CD14-positive monocyte (primary cell): ENCODE results near the gene PIKFYVE. TPM values are rescaled to one million over a fixed set of nuclear protein-coding genes. Genes with fewer than 3 reads are reported as not detected.

Experiments
- DNase-seq, 3 donors: peaks; one replicate each; pipeline ENCODE4 v3.0.0-alpha.2; 2011 to 2022
- H2AFZ ChIP-seq: 2 replicates; pipeline ENCODE4 v1.6.0; 2012; ENCODE audit warnings: mild to moderate bottlenecking, low read depth, low read length, inconsistent platforms; ENCODE audit not compliant: insufficient read depth, poor library complexity, severe bottlenecking
- H3K27ac ChIP-seq, 2 donors: 1 replicate in 1 of 2; 2 replicates in 1 of 2; pipeline ENCODE4 v1.5.1; 2012 to 2013; ENCODE audit warnings: low read length in 2 of 2, control low read depth in 1 of 2, inconsistent platforms in 1 of 2, low read depth in 1 of 2, mild to moderate bottlenecking in 1 of 2
- H3K27me3 ChIP-seq, 2 donors: one replicate each; pipeline versions ENCODE4 v1.6.0 to v1.6.1; 2011 to 2013; ENCODE audit warnings: low read length in 2 of 2; ENCODE audit not compliant: control insufficient read depth in 2 of 2, insufficient read depth in 2 of 2
- H3K36me3 ChIP-seq, 2 donors: replicated peaks in 1 of 2; 1 replicate in 1 of 2; 2 replicates in 1 of 2; pipeline versions ENCODE4 v1.5.1 to v1.6.1; 2012 to 2013; ENCODE audit warnings: low read length in 2 of 2, control low read depth in 1 of 2, inconsistent platforms in 1 of 2, mild to moderate bottlenecking in 1 of 2; ENCODE audit not compliant: insufficient read depth in 2 of 2, control insufficient read depth in 1 of 2
- H3K4me1 ChIP-seq, 2 donors: 1 replicate in 1 of 2; 2 replicates in 1 of 2; pipeline versions ENCODE4 v1.5.1 to v1.6.1; 2012 to 2013; ENCODE audit warnings: low read length in 2 of 2, control low read depth in 1 of 2, inconsistent platforms in 1 of 2, mild to moderate bottlenecking in 1 of 2, moderate library complexity in 1 of 2; ENCODE audit not compliant: insufficient read depth in 2 of 2, control insufficient read depth in 1 of 2
- H3K4me2 ChIP-seq: replicated peaks from 2 replicates; pipeline ENCODE3; 2012; ENCODE audit warnings: low read length, moderate library complexity, mild to moderate bottlenecking; ENCODE audit not compliant: poor library complexity, severe bottlenecking; ENCODE audit errors: extremely low read depth
- H3K4me3 ChIP-seq, 3 experiments: fragments of 200-600 bp in 1 of 3; sonication (generic) in 1 of 3; replicated peaks in 1 of 3; 1 replicate in 2 of 3; 2 replicates in 1 of 3; pipeline ENCODE4 v1.5.1; 2011 to 2013; ENCODE audit warnings: low read length in 3 of 3, mild to moderate bottlenecking in 3 of 3, control low read depth in 2 of 3, low read depth in 2 of 3, inconsistent platforms in 1 of 3, moderate library complexity in 1 of 3
- H3K79me2 ChIP-seq: 2 replicates; pipeline ENCODE4 v1.6.0; 2012; ENCODE audit warnings: mild to moderate bottlenecking, control low read depth, inconsistent platforms, low read length, moderate library complexity; ENCODE audit not compliant: insufficient read depth
- H3K9ac ChIP-seq: 2 replicates; pipeline ENCODE4 v1.6.0; 2017; ENCODE audit warnings: low read length, mild to moderate bottlenecking; ENCODE audit not compliant: insufficient read depth, poor library complexity, severe bottlenecking
- H3K9me3 ChIP-seq, 2 donors: replicated peaks in 1 of 2; 1 replicate in 1 of 2; 2 replicates in 1 of 2; pipeline versions ENCODE4 v1.5.1 to v1.6.1; 2012 to 2013; ENCODE audit warnings: low read length in 2 of 2, control low read depth in 1 of 2; ENCODE audit not compliant: control insufficient read depth in 1 of 2, insufficient read depth in 1 of 2
- H4K20me1 ChIP-seq: 2 replicates; pipeline ENCODE4 v1.6.0; 2012; ENCODE audit warnings: mild to moderate bottlenecking, low read length, control low read depth, moderate library complexity; ENCODE audit not compliant: insufficient read depth
- H3K27ac Mint-ChIP-seq, 7 donors: one replicate each; pipeline ENCODE4 v1.8.0; 2020; ENCODE audit warnings: mild to moderate bottlenecking in 7 of 7, mixed read lengths in 7 of 7, moderate library complexity in 6 of 7, inconsistent platforms in 2 of 7
- H3K27me3 Mint-ChIP-seq, 3 donors: one replicate each; pipeline ENCODE4 v1.8.0; 2021 to 2022; ENCODE audit warnings: low read depth in 3 of 3, mild to moderate bottlenecking in 3 of 3, mixed read lengths in 3 of 3, moderate library complexity in 3 of 3, inconsistent platforms in 1 of 3
- H3K36me3 Mint-ChIP-seq, 2 donors: one replicate each; pipeline ENCODE4 v1.8.0; 2020; ENCODE audit warnings: mixed read lengths in 2 of 2, inconsistent platforms in 1 of 2, mild to moderate bottlenecking in 1 of 2
- H3K4me1 Mint-ChIP-seq: one replicate; pipeline ENCODE4 v1.8.0; 2020; ENCODE audit warnings: mild to moderate bottlenecking, mixed read lengths
- H3K4me3 Mint-ChIP-seq, 2 donors: one replicate each; pipeline ENCODE4 v1.8.0; 2020; ENCODE audit warnings: mild to moderate bottlenecking in 2 of 2, mixed read lengths in 2 of 2, moderate library complexity in 1 of 2
- H3K9me3 Mint-ChIP-seq, 7 donors: one replicate each; pipeline ENCODE4 v1.8.0; 2020 to 2022; ENCODE audit warnings: mixed read lengths in 7 of 7, mild to moderate bottlenecking in 6 of 7, moderate library complexity in 6 of 7, inconsistent platforms in 2 of 7
- WGBS: methylation state at CpG from one replicate; pipeline ENCODE4 v1.1.5; 2013; ENCODE audit warnings: missing lambda C conversion rate; ENCODE audit not compliant: insufficient coverage; 5-methylcytosine and 5-hydroxymethylcytosine counted together
- intact Hi-C, 2 donors: fragments of 100-400 bp; cut with micrococcal nuclease; formaldehyde crosslinking; loops; one replicate each; pipeline versions ENCODE4 v1.15.0 to v1.15.1; 2023
- polyA plus RNA-seq, 3 donors: library from polyadenylated mRNA; depleted of rRNA in 1 of 3; unstranded in 2 of 3; stranded (reverse) in 1 of 3; fragments of 300-500 nt in 2 of 3; fragments of >200 nt in 1 of 3; fragmentation: Illumina TruSeq in 2 of 3; gene quantifications; 1 replicate in 2 of 3; 2 replicates in 1 of 3; pipeline ENCODE4 v1.2.3, GENCODE V29; 2012 to 2021
- TF ChIP-seq, protein P1 (sequence below): fragments of 200-600 bp; IDR thresholded peaks from one replicate; pipeline ENCODE4 v1.8.0; 2022; ENCODE audit warnings: antibody characterized with exemption, mild to moderate bottlenecking

PIKFYVE gene
- polyA plus RNA-seq, 3 donors, result 3.5 to 17.6 (median 6.2) TPM

DNA sequence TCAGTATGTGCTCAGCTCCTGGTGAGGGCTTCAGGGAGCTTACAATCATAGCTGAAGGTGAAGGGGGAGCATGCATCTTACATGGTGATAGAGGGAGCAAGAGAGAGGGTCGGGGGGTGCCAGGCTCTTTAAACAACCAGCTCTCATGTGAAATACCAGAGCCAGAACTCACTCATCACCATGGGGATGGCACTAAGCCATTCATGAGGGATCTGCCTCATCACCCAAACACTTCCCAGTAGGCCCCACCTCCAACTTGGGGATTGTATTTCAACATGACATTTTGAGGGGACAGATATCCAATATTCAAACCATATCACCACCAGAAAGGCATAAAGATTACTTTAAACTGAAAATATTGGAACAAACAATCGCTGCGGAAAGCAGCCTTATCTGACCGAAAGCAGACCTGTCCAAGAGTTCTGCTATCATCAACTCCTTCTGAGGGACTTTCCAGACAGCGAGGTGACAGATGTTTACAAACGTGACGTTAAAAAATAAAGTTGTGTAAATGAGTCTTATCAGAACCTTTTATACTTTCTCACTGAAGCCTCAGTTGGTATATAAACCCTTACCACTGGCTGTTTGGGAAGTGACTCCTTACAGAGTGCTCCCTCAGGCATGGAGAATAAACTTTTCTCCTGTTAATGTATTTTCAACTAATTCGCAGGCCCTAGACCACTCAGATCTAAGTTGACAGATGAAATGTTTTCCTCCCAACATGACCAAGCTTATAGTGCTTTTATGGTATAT is 105.0 kb downstream of the PIKFYVE start:
- Mint-ChIP-seq H3K4me1 (peaks cover 8% of the 10 kb centered on the region), H3K27me3 (peaks cover 0 to 2% (median 0%) of the 10 kb centered on the region in 3 donors), H3K27ac (no peak overlapping the region), H3K9me3 (no peaks in the 10 kb centered on the region), H3K4me3 (no peak overlapping the region), H3K36me3 (no peaks in the 10 kb centered on the region)
- H3K4me3 ChIP-seq, result no peak overlapping the region
- TF ChIP-seq, protein P1, sequence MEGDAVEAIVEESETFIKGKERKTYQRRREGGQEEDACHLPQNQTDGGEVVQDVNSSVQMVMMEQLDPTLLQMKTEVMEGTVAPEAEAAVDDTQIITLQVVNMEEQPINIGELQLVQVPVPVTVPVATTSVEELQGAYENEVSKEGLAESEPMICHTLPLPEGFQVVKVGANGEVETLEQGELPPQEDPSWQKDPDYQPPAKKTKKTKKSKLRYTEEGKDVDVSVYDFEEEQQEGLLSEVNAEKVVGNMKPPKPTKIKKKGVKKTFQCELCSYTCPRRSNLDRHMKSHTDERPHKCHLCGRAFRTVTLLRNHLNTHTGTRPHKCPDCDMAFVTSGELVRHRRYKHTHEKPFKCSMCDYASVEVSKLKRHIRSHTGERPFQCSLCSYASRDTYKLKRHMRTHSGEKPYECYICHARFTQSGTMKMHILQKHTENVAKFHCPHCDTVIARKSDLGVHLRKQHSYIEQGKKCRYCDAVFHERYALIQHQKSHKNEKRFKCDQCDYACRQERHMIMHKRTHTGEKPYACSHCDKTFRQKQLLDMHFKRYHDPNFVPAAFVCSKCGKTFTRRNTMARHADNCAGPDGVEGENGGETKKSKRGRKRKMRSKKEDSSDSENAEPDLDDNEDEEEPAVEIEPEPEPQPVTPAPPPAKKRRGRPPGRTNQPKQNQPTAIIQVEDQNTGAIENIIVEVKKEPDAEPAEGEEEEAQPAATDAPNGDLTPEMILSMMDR, result no peak
- H3K36me3 ChIP-seq, result no peaks in the 10 kb centered on the region
- DNase-seq, result no peak
- H3K79me2 ChIP-seq, result no peaks in the 10 kb centered on the region
- WGBS, result no CpG with 5 or more reads among the region's 8 CpGs
- H3K27ac ChIP-seq, result no peak overlapping the region
- no peaks in the 10 kb centered on the region for H4K20me1 ChIP-seq
- H3K4me1 ChIP-seq, result peaks cover 0 to 4% of the 10 kb centered on the region in 2 donors
- no peaks in the 10 kb centered on the region for H3K27me3 ChIP-seq
- no peak overlapping the region for H3K4me2 ChIP-seq
- intact Hi-C loops, result no loop called here
- H3K9me3 ChIP-seq, result no peaks in the 10 kb centered on the region
- no peak overlapping the region for H3K9ac ChIP-seq
- H2AFZ ChIP-seq, result no peak overlapping the region

DNA sequence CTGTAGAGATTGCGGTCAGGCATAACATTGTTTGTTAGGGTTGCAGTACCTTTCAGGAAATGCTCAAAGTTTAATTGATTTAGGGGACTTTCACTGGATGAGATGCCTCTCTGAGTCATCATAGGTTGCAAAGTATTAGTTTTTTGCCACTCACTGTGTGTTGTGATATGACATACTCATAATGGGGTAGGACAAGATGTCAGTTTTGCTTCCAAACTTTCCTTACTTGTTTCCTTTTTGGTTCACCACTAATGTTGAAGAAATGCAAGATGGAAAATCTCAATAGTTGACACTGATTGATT is 105.5 kb downstream of the PIKFYVE start:
- no peak overlapping the region for H3K4me3 Mint-ChIP-seq

More for the DNA sequence above, 105.5 kb downstream of the PIKFYVE start:
- Mint-ChIP-seq H3K27ac (no peak overlapping the region), H3K4me1 (peaks cover 5% of the 10 kb centered on the region), H3K36me3 (no peaks in the 10 kb centered on the region), H3K9me3 (no peaks in the 10 kb centered on the region), H3K27me3 (peaks cover 0 to 2% (median 0%) of the 10 kb centered on the region in 3 donors)
- Histone ChIP-seq H3K27me3 (no peaks in the 10 kb centered on the region), H3K27ac (no peak overlapping the region), H3K4me2 (no peak overlapping the region), H3K79me2 (no peaks in the 10 kb centered on the region), H3K4me3 (no peak overlapping the region), H3K36me3 (no peaks in the 10 kb centered on the region), H3K4me1 (peaks cover 0 to under 1% of the 10 kb centered on the region in 2 donors), H2AFZ (no peak overlapping the region), H3K9ac (no peak overlapping the region), H4K20me1 (no peaks in the 10 kb centered on the region), H3K9me3 (no peaks in the 10 kb centered on the region)
- WGBS, result no CpG with 5 or more reads among the region's 1 CpG
- TF ChIP-seq, protein P1, result no peak
- DNase-seq, result no peak
- intact Hi-C loops, result no loop called here
